ENCODE data around the gene CHCHD3.

DNA sequence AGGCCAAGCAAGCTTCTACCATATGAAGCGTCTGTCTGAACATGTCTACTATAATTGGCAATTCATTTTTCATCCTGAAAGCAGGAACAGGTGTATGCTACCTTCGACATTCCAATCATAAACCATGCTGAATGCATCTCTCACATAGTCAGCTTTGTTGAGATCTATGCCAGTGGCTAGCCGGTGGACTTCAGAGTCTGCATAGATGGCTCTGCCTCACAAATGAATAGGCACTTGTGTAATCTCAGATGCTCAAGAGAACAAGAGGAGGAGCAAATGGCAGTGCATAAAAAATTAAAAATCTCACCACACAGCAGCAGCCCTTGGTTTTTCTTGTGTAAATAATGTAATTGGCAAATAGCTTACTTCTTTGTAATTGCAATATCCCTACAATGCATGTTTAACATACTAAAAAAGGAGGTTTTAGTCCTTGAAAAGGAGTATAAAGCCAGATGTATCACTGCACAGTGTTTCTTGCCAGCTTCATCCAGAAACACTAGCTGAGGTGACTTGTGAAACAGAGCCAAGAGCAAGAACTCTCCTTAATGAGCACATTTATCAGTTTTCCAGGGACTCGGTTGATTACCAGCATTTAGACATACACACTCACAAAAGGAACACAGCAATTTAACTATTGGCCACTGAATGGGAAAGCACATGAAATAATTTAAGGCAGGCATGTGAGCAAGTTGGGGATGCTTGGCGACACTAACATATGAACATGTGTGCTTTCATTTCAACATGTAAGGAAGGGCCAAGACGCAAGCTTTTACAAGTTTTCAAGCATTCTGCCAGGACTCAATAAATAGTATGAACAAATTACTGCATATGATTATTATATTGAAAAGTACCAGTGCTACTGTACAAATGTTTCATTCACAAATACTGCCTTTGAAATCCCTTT, 255.7 kb downstream of the CHCHD3 start:
- TF ChIP-seq, protein P1, sequence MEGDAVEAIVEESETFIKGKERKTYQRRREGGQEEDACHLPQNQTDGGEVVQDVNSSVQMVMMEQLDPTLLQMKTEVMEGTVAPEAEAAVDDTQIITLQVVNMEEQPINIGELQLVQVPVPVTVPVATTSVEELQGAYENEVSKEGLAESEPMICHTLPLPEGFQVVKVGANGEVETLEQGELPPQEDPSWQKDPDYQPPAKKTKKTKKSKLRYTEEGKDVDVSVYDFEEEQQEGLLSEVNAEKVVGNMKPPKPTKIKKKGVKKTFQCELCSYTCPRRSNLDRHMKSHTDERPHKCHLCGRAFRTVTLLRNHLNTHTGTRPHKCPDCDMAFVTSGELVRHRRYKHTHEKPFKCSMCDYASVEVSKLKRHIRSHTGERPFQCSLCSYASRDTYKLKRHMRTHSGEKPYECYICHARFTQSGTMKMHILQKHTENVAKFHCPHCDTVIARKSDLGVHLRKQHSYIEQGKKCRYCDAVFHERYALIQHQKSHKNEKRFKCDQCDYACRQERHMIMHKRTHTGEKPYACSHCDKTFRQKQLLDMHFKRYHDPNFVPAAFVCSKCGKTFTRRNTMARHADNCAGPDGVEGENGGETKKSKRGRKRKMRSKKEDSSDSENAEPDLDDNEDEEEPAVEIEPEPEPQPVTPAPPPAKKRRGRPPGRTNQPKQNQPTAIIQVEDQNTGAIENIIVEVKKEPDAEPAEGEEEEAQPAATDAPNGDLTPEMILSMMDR (conservative IDR thresholded peaks at IDR 0.05 in 1 of 2, IDR thresholded peaks at IDR 0.05 in 1 of 2; ENCODE audit: low read depth in 1 of 2, low read length in 2 of 2), result no peak
- no peak for TF ChIP-seq EZH2 (IDR thresholded peaks at IDR 0.05; ENCODE audit: low read length, missing control alignments)
